Measurements from ENCODE around the gene CASP7.

Gene CASP7

DNA sequence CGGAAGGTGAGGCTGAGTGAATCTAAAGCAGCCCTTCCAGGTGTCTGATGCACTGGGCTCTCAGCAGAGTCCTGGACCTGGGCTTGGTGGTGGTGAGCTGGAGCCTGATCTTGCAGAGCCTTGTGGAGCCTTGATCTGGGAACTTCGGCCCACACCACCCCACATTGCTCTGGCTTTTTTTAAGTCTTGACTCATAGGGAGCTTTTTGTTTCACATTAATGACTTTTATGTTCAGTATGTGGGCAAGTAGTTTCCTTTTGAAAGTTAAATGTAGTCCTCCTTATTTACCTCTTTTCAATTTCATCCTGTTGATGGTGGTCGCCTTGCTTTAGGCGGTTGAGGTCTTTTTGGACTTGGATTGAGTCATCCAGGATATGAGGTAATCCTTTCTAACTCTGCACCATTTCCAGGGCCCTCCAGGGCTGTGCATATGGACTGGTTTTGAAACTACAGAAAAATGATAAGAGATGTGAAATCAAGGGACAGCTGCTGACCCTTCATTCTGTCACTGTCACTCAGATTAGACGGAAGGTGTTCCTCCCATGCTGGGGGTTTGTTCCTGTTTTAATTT lies 12.9 kb upstream of the CASP7 start:
- no peak for DNase-seq (ENCODE audit: low spot score)

DNA sequence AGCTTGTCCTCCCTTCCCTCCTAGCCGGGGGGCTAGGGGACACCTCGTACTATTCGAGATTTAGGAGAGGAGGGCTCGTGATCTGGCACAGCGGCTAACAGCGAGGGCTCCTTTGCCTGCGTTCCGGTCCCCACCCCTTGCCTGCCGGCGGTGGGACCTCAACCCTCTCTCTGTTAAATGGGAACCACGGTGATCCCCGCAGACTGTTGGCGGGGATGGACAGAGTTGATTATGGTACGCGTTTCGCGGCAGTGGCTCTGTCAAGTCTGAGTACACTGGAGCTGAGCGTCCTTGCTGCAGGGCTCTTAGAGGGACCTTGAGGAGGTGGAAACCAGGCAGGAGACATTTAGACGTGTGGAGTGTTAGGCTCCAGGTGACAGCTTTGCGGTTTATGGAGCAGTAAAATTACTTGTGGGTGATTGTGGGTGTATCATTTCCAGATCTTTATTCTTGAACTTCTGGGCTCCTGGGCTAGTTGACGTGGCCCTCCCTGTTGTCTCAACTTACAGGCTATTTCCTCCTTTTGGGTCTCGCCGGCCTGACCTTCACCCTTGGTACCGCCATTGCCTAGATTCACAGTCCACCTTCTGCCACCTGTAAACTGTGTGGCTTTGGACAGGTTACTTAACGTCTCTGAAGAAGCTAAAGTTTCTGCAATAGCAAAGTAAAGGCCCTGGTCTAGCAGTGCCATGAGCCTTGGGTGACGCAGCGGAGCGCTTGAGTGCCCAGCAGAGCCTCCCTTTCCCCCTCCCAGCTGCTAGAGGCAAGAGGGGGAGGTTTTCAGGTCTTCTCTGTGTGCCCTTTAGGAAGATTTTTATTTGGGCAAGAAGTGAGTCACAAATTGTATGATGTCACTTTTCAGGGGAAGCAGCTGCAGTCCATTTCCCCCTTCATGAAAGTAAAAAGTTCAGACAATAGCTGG lies 739 bp downstream of the CASP7 start:
- peak; percentile 48 for DNase-seq (ENCODE audit: low spot score)

DNA sequence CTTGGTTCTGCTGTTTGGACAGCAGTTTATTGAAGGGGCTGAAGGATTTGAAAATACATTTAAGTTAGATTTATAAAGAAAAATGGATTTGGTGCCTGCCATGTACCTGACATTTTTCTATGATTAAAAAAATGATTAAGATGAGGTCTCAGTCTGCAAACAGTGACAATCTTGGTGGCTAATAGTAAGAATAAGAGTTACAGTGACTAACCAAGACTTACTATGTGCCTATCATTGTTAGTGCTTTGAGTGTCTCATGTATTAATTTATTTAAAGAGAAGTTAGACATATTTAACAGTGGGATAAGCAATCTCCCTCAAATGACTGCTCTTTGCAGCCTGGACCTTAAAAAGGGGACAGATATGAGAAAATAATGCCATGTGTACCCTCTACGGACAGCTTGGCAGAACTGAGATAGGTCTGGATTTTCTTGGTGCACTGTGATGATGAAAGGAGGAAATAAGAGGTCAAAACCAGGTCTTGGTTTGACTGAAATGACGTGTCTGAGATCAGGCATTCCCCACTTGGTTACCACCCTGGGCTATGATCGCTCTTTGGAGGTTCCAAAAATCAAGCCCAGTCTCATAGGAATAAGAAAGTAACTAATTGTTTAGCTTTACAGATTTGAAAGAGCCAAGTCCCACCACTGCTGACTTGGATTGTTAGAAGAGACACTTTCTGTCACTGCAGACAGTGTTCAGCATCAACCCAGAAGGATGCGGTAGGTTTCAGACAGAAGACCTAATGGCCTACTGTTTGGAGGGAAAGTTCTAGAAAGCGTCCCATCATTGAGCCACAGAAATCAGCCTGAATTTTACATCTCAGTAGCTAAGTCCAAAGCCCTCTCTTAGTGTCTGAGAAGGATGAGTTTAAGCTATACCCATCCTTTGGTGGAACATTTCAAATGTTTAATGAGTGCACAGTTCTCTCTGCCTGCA lies 2.1 kb downstream of the CASP7 start:
- DNase-seq (ENCODE audit: low spot score): no peak

DNA sequence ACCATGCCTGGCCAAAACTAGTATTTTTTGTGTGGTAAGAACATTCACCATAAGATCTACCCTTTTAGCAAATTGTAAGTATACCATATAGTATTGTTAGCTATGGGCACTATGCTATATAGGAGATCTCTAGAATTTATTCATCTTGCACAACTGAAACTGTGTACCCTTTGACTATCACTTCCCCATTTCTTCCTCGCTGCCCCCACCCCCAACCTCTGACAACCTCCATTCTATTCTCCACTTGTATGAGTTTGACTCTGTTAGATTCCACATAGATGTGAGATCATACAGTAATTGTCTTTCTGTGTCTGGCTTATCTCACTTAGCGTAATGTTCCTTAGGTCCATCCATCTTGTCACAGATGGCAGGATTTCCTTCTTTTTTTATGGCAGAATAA lies 3.6 kb downstream of the CASP7 start:
- no peak for DNase-seq (ENCODE audit: low spot score)

DNA sequence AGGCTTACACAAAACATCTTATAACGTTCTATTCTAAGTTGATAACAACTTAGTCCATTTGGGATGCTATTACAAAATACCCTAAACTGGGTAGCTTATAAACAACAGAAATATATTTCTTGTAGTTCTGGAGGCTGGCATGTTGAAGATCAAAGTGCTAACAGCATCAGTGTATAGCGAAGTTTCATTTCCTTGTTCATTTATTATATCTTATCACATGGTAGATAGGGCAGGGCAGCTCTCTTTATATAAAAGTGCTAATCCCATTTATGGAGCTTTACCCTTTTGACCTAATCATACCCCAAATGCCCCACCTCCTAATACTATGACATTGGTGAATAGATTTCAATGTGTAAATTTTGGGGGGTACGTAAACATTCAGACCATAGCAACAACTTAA lies 6.3 kb downstream of the CASP7 start:
- no peak for DNase-seq (ENCODE audit: low spot score)

DNA sequence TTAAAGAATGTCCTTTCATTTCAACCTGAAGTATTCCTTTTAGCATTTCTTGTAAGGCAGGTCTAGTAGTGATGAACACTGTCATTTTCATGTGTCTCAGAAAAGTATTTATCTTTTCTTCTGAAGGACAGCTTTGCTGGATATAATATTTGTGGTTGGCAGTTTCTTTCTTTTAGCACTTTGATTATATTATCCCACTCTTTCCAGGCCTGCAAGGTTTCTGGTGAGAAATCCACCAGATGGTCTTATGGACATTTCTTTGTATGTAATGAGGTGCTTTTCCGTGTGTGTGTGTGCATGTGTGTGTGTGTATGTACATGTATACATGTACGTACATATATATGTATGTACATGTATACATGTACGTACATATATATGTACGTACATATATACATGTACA lies 7.3 kb downstream of the CASP7 start:
- no peak for DNase-seq (ENCODE audit: low spot score)

DNA sequence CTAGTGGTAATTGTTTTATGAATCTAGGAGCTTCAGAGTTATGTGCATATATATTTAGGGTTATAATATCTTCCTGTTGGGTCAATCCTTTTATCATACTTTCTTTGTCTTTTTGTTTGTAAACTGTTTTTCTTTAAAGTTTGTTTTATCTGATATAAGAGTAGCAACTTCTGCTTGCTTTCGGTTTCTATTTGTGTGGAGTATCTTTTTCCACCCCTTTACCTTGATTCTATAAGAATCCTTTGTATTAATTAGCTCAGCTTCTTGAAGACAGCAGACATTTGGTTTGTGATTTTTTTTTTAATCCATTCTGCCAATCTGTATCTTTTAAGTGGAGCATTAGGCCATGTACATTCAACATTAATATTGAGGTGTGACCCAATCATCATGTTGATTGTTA lies 9.3 kb downstream of the CASP7 start:
- no peak for DNase-seq (ENCODE audit: low spot score)

DNA sequence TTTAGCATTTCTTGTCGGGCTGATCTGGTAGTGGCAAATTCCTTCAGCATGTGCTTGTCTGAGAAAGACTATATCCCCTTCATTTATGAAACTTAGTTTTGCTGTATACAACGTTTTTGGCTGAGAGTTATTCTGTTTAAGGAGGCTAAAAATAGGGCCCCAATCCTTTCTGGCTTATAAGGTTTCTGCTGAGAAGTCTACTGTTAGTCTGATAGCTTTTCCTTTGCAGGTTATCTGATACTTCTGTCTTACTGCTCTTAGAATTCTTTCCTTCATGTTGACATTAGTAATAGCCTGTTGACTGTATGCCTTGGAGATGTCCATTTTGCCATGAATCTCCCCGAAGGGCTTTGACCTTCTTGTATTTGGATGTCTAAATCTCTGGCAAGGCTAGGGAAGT lies 9.9 kb downstream of the CASP7 start:
- no peak for DNase-seq (ENCODE audit: low spot score)

DNA sequence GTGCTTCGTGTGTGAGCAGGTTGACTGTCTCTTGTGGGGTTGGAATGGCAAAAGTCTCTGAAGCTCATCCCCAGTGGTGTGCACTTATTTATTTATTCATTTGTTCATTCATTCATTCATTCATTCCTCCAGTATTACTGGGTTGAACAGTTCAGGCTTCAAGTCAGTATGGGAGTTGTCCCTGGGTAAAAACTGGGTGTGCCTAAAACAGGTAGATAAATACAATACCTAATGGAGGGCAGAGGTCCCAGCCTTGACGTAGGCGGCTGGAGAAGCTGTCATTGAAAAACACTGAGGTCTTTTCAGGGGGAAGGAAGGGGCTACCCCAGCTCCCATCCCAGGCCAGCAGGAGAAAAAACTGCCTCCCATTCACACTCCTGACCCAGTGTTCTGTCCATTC lies 11.0 kb downstream of the CASP7 start:
- DNase-seq (ENCODE audit: low spot score): no peak

DNA sequence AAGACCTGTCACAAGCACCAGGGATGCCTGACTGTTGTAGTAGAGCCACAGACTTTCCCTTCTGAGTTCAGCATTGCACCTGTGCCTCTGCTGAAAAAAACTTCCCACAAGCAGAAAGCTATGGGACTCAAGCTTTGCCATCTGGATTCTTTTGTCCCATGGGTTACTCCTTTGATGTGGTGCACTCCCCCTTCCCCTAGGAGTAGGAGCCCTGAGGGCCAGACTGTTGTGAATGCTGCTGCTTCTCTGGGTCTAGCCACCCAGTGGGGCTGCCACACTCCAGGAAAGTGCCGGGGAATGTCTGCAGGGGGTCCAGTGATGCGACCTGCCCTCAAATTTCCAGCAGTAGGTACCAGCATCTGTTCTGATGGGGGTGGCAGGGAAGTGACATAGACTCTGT lies 11.7 kb downstream of the CASP7 start:
- peak; percentile 6 for DNase-seq (ENCODE audit: low spot score)

DNA sequence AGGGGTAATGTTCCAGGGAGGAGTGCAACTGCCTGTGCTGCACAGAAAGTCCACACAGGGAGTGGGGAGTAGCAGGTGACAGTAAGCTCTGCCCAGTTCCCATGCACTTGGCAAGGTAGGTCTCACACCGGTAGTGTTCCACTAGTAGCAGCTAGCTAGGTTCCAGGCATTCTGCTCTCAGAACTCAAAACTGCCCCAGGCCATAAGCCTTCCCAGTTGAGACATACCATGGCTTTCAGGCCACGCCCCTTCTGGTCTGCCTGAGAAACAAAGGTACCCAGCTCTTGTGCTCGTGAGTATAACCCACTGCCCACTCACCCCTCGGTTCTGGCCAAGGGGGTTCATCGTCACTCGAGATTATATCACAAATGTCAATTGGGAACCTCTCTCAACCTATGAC lies 12.6 kb downstream of the CASP7 start:
- no peak for DNase-seq (ENCODE audit: low spot score)

DNA sequence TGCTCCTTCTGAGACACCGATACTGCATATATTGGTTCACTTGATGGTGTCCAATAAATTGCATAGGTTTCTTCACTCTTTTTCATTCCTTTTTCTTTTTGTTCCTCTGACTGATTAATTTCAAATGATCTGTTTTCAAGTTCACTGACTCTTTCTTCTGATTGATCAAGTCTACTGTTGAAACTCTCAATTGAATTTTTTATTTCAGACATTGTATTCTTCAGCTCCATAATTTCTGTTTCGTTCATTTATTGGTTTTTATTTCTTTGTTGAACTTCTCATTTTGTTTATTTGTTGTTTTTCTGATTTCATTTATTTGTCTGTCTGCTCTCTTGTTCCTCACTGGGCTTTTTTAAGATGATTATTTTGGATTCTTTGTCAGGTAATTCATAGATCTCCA lies 13.6 kb downstream of the CASP7 start:
- DNase-seq (ENCODE audit: low spot score): no peak

DNA sequence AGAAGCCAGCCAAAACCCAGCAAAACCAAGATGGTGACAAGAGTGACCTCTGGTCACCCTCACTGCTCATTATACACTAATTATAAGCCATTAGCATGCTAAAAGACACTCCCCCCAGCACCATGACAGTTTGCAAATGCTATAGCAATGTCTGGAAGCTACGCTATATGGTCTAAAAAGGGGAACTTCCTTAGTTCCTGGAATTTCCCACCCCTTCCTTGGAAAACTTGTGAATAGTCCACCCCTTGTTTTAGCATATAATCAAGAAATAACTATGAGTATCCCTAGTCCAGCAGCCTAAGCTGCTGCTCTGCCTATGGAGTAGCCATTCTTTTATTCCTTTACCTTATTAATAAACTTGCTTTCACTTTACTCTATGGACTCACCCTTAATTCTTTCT lies 16.0 kb downstream of the CASP7 start:
- DNase-seq (ENCODE audit: low spot score): no peak

DNA sequence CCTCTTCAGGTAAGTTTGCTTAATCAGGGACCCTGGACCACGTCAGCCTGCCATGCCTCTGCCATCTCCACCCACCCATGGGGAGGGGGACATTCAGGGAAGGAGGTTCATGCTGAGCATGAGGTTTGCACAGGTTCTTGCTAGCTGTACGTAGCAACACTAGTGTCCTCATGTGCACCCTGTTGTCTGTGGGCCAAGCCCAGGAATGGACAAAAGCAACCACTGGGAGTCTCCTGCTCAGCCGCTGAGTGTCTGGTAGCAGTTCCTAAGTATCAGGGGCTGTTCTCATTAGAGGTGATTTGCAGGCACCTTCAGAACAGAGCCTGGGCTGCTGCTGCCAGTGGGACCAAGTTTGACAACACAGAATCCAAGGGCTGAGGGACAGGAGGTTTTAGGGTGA lies 17.9 kb downstream of the CASP7 start:
- DNase-seq (ENCODE audit: low spot score): no peak

DNA sequence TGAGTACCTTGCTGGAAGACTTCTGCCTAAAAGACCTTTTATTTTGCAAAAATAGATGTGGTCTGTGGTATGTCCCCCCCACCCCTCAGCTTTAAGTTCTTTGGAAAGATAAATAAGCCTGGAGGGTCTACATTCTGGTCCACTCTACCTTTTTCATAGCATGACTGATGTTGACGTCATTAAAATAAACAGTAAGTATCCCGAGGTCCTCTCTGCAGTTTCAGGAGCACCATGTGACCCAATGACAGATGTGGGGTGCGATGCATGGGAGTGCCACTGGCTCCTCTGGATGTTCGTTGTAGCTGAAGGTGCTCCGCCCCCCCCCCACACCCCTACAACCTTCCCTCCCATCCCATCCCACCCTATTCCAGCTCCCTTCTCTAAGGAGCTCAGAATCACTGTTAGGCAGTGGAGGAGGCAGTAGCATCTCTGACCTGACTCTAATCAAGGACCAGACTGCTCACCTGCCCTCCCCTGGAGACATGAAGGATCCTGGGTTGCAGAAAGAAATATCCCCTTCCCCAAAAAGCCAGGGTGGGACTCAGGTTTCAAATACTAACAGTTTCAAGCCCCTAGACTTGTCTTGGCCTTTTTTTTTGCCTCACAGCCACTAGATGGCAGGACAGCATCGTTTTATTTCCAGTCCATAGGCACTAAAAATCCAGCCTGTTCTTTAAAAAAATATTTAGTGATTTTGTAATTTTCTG lies 25.1 kb downstream of the CASP7 start:
- DNase-seq (ENCODE audit: low spot score): peak; percentile 15

DNA sequence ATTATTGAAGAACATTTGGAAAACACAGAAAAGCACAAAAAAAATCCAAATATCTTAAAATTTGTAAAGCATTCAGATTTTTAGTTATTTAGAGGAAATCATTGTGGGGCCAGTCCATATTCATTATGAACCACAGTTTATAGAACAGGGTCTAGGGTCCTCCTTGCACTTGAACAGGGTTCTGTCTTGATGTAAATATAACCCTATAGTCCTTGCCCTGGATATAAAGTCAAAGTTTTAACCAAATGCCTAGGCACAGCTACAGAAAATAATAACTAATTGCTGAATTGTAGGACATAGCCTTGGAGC lies 25.6 kb downstream of the CASP7 start:
- DNase-seq (ENCODE audit: low spot score): no peak

DNA sequence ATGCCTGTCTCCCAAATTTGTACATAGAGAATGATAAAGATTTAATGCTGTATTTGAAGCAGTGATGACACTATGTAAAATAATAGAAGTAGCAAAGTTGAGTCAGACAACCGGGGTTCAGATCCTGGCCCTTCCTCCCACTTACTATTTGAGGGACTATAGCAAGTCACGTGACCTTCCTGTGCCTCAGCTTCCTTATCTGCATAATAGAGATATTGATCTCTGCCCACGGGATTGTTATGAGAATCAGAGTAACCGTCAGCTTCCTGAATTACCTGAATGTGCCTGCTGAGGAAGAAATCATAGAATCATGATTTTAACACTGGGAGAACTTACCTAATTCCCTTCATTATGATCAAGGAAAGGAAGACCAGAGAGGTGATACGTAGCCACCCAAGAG lies 26.9 kb downstream of the CASP7 start:
- DNase-seq (ENCODE audit: low spot score): no peak

DNA sequence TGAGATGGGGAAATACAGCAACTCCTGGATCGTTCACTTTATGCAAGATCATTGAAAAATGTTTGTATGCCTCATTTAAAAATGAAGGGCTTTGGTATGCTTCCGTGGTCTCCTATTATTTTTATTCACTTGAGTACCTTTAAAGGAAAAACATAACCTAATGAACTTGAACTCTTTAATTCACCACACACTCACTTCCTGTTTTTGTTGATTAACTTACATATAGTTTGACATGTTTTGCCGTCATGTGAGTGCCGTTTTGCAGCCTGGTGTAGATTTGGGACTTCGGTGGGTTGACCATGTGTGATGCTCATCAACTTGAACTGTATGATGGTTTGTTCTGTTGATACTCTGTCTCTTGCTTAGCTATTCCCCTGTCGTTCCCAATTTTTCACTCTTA lies 28.9 kb downstream of the CASP7 start:
- no peak for DNase-seq (ENCODE audit: low spot score)

DNA sequence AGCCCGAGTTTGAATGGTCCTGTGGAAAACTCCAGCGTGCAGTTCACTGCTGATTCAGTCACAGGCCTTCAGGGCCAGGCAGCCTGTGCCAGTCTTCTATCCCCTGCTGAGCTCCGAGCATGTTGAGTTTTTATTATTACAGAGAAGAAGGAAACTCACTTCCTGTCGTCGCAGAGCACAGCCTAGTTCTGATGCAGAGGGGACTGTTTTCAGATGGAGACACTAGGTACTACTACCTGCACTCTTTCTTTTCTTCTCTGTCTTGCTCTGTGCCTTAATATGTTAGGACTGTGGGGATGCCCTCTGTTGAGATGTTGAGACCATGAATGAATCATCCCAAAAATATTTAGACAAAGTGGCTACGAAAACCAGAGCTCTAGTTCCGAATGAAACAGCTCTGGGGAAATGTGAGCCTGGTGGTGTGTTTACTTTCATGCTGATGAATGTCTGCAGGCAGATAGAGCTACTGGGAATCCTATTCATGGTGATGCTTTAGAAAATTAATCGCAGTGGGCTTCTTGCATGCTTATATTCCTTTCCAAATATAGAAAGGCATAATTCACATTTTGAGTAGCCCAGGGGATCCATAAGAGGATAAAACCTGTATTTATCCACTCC lies 29.6 kb downstream of the CASP7 start:
- no peak for DNase-seq (ENCODE audit: low spot score)

DNA sequence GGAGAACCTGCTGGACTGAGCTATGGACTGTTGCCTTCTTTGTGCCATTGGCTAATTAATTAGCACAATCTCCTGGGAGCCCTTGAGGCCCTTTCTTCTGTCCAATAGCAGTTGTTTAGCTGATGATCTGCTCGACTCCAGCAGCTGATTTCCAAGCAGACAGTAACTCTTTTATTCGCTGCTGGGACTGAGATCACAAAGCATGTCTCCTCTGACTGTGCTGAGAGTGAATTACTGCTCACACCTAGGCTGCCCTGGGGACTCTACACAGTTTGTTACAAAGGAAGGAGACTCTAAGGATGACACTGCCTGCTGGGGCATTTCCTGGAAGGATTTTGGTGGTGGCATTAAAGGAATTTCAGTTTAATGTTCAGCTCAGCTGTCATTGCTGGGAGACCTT lies 31.4 kb downstream of the CASP7 start:
- no peak for DNase-seq (ENCODE audit: low spot score)

DNA sequence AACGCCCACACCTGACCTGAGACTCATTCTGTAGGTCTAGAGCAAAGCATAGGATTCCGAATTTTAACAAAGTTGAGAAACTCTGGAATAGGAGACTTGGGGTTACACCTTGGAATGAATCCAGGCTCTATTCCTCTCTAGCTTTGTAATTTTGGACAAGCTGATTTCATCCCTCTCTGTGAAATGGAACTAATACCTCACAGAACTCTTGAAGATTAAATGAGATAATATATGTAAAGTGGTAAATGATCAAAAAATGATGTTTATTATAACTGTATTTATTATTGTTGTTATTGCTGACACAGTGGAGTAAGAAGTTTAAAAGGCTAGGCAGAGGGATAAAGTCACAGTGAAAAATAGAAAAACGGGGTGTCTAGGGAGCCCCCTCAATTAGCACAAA lies 32.3 kb downstream of the CASP7 start:
- no peak for DNase-seq (ENCODE audit: low spot score)

Measured in SW480 (cell line).